ENCODE measurements around the gene MCUR1. TPM values are rescaled to one million over a fixed set of nuclear protein-coding genes. Genes with fewer than 3 reads are reported as not detected.
"Not testable (repeated sequence)": the region's sequence is repeated elsewhere in the genome, so short reads cannot be mapped to it uniquely, and the experiment has no call there.

MCUR1 gene, protein sequence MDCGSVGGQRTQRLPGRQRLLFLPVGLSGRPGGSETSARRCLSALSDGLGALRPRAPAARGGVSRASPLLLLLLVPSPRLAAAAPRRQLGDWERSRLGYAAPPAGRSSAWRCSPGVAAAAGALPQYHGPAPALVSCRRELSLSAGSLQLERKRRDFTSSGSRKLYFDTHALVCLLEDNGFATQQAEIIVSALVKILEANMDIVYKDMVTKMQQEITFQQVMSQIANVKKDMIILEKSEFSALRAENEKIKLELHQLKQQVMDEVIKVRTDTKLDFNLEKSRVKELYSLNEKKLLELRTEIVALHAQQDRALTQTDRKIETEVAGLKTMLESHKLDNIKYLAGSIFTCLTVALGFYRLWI
- total RNA-seq: 10 to 100 TPM; 43.2 to 47.1 (median 44.2) TPM

- peak; percentile 73 for DNase-seq
- ATAC-seq: peak; percentile 89 to 91
- Mint-ChIP-seq H3K4me3 (peak within 1 kb of the TSS; percentile 89), H3K9me3 (no peaks in the 10 kb centered on the region), H3K4me1 (ENCODE audit: low read depth) (peaks cover 25% of the 10 kb centered on the region), H3K27me3 (ENCODE audit: low read depth) (no peaks in the 10 kb centered on the region), H3K36me3 (ENCODE audit: insufficient read depth) (peaks cover 2% of the 10 kb centered on the region)
Measured at GRCh38 chr6:13814176-13814937, at the start of gene MCUR1. Gene MCUR1, minus strand, starts transcription at chr6:13814557. Its CDS starts 128 bp downstream, at chr6:13814429.

DNA sequence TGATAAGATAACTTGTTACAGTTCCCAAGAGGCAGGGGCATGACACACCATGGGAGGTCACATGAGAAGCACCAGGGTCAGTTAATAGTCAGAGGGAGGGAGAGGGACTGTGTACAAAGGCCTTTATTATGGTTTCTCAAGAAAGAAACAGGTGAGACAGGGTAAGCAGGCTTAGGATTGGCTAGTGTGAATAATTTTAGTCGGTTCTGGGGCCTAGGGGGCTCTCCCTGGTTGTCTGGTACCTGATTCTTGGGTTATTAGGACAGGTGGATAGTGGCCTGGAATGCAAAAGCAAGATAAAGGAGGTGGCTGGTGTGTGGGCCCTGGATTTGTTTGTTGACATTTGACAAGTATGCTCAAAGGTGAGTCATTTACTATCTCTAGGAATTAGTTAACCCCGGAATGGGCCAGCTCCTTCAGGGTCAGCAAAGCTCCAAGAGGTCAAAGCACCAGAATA is 49.4 kb upstream of the MCUR1 start:
- no peaks in the 10 kb centered on the region for H3K36me3 Mint-ChIP-seq (ENCODE audit: insufficient read depth)
- H3K27me3 Mint-ChIP-seq (ENCODE audit: low read depth): peaks cover 53% of the 10 kb centered on the region
- H3K4me1 Mint-ChIP-seq (ENCODE audit: low read depth): no peaks in the 10 kb centered on the region
- DNase-seq: no peak
- ATAC-seq: no peak
- H3K9me3 Mint-ChIP-seq: no peaks in the 10 kb centered on the region
- no peak overlapping the region for H3K4me3 Mint-ChIP-seq

DNA sequence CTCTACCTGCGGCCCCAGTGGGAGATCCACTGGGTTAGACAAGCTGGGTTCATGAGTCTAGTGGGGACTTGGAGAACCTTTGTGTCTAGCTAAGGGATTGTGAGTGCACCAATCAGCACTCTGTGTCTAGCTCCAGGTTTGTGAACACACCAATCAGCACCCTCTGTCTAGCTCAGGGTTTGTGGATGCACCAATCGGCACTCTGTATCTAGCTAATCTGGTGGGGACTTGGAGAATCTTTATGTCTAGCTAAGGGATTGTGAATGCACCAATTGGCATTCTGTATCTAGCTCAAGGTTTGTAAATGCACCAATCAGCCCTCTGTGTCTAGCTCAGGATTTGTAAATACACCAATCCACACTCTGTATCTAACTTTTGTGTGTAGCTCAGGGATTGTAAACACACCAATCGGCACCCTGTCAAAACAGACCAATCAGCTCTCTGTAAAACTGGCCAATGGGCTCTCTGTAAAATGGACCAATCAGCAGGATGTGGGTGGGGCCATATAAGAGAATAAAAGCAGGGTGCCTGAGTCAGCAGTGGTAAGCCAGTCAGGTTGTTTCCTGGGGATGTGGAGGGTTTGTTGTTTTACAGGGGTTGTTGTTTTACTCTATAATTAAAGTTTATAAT is 46.3 kb upstream of the MCUR1 start:
- not testable (repeated sequence) for H3K4me3 Mint-ChIP-seq

GRCh38 chr6:13859871-13860555 is 45.7 kb upstream of the MCUR1 start:
- Mint-ChIP-seq H3K36me3 (ENCODE audit: insufficient read depth) (no peaks in the 10 kb centered on the region), H3K4me1 (ENCODE audit: low read depth) (no peaks in the 10 kb centered on the region), H3K4me3 (no peak overlapping the region), H3K9me3 (no peaks in the 10 kb centered on the region), H3K27me3 (ENCODE audit: low read depth) (peaks cover 39% of the 10 kb centered on the region)
- ATAC-seq (peak; percentile 18 to 28), DNase-seq (no peak)

More for the DNA sequence above, 46.3 kb upstream of the MCUR1 start:
- not testable (repeated sequence) for ATAC-seq; H3K9me3 Mint-ChIP-seq; H3K36me3 Mint-ChIP-seq (ENCODE audit: insufficient read depth); DNase-seq; H3K4me1 Mint-ChIP-seq (ENCODE audit: low read depth)
- H3K27me3 Mint-ChIP-seq (ENCODE audit: low read depth): peaks cover 39% of the 10 kb centered on the region

GRCh38 chr6:13854716-13855250 is 40.4 kb upstream of the MCUR1 start:
- Mint-ChIP-seq H3K36me3 (ENCODE audit: insufficient read depth) (no peaks in the 10 kb centered on the region), H3K27me3 (ENCODE audit: low read depth) (peaks cover 15% of the 10 kb centered on the region), H3K4me1 (ENCODE audit: low read depth) (no peaks in the 10 kb centered on the region), H3K4me3 (no peak overlapping the region), H3K9me3 (no peaks in the 10 kb centered on the region)
- DNase-seq: no peak
- no peak for ATAC-seq

DNA sequence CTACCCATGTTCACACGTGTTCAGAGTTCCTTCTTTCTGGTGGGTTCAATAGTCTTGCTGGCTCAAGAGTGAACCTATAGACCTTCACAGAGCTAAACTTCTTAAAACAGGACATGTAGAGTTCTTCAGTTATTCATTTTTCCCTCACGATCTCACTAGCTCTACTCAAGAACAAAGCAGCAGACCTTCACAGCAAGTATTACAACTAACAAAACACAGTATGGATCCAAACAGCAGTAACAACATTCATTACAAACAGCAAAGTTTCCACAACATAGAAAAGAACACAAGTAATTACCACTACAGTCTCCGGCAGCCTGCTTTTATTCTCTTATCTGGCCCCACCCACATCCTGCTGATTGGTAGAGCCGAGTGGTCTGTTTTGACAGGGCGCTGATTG is 39.5 kb upstream of the MCUR1 start:
- DNase-seq (no peak), ATAC-seq (no peak)
- Mint-ChIP-seq H3K36me3 (ENCODE audit: insufficient read depth) (no peaks in the 10 kb centered on the region), H3K4me1 (ENCODE audit: low read depth) (no peaks in the 10 kb centered on the region), H3K4me3 (no peak overlapping the region), H3K9me3 (no peaks in the 10 kb centered on the region), H3K27me3 (ENCODE audit: low read depth) (peaks cover 12% of the 10 kb centered on the region)

- ATAC-seq (no peak), DNase-seq (no peak)
- Mint-ChIP-seq H3K9me3 (no peaks in the 10 kb centered on the region), H3K36me3 (ENCODE audit: insufficient read depth) (no peaks in the 10 kb centered on the region), H3K4me3 (no peak overlapping the region), H3K4me1 (ENCODE audit: low read depth) (no peaks in the 10 kb centered on the region), H3K27me3 (ENCODE audit: low read depth) (peaks cover 23% of the 10 kb centered on the region)
Measured at GRCh38 chr6:13851803-13852202, 37.4 kb upstream of the MCUR1 start.

GRCh38 chr6:13851330-13851729 is 37.0 kb upstream of the MCUR1 start:
- Mint-ChIP-seq H3K9me3 (no peaks in the 10 kb centered on the region), H3K27me3 (ENCODE audit: low read depth) (peaks cover 24% of the 10 kb centered on the region), H3K36me3 (ENCODE audit: insufficient read depth) (no peaks in the 10 kb centered on the region), H3K4me1 (ENCODE audit: low read depth) (no peaks in the 10 kb centered on the region), H3K4me3 (no peak overlapping the region)
- DNase-seq: no peak
- ATAC-seq: no peak

DNA sequence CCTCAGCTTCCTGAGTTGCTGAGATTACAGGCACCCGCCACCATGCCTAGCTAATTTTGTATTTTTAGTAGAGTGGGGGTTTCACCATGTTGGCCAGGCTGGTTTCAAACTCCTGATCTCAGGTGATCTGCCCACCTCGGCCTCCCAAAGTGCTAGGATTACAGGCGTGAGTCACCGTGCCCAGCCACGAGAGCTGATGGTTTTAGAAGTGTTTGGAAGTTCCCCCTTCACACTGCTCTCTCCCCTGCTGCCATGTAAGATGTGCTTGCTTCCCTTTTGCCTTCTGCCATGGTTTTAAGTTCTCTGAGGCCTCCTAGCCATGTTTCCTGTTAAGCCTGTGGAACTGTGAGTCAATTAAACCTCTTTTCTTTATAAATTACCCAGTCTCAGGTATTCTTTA is 36.3 kb upstream of the MCUR1 start:
- not testable (repeated sequence) for H3K4me1 Mint-ChIP-seq (ENCODE audit: low read depth); H3K36me3 Mint-ChIP-seq (ENCODE audit: insufficient read depth); H3K4me3 Mint-ChIP-seq; H3K9me3 Mint-ChIP-seq; DNase-seq; ATAC-seq
- H3K27me3 Mint-ChIP-seq (ENCODE audit: low read depth): peaks cover 24% of the 10 kb centered on the region

- no peaks in the 10 kb centered on the region for H3K4me1 Mint-ChIP-seq (ENCODE audit: low read depth)
- no peaks in the 10 kb centered on the region for H3K9me3 Mint-ChIP-seq
- ATAC-seq: no peak
- DNase-seq: no peak
- no peak overlapping the region for H3K4me3 Mint-ChIP-seq
- peaks cover 19% of the 10 kb centered on the region for H3K27me3 Mint-ChIP-seq (ENCODE audit: low read depth)
- no peaks in the 10 kb centered on the region for H3K36me3 Mint-ChIP-seq (ENCODE audit: insufficient read depth)
Measured at GRCh38 chr6:13848522-13849150, 34.3 kb upstream of the MCUR1 start.

DNA sequence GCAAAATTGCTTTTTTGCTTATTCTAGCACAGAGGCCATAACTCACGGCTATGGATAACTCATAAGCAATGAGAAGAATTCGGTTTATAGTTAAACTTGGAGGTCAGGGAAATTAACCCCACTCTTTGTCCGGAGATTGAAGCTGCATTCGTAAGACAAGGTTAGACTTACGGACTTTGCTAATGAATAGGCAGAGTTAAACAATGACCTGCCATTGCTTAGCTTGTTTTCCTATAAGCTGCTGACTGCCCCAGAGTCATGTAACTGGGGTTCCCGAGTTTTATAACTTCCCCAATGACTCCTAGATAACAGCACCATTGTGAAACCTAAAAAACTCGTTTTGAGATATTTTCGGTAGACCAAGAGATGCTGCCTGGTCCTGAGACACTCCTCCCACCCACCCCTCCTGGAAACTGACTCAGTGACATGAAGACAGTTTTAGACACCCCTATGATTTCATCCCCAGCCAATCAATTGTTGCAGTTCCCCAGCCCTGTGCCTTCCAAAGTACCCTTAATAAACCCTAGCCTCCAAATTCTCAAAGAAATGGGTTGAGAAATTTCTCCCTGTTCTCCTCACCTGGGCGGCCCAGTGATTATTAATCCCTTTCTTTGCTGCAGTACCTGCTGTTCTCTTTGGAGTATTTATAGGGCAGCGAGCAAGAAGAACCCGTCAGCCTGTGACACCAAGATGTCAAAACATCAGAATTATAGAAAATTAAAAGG is 33.1 kb upstream of the MCUR1 start:
- Mint-ChIP-seq H3K4me3 (no peak overlapping the region), H3K27me3 (ENCODE audit: low read depth) (peaks cover 15% of the 10 kb centered on the region), H3K4me1 (ENCODE audit: low read depth) (no peaks in the 10 kb centered on the region), H3K36me3 (ENCODE audit: insufficient read depth) (no peaks in the 10 kb centered on the region), H3K9me3 (no peaks in the 10 kb centered on the region)
- ATAC-seq (no peak), DNase-seq (no peak)

DNA sequence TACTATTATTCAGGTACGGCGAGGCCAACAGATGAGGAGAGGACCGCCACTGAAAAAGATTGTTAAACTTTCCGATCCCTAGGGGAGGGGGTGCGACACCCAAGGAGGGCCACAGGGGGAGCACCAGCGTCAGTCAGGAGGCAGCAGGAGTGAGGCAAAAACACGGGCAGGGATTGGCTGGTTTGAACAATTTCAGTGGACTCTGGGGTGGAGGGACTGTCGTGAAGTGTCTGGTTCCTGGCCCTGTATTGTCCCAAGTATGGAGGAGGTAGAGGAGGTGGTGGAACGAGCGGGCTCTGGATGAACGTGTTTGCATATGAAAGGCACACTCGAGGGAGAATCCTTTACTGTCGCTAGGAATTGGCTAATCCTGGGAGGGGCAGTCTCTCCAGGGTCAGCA is 32.5 kb upstream of the MCUR1 start:
- no peaks in the 10 kb centered on the region for H3K36me3 Mint-ChIP-seq (ENCODE audit: insufficient read depth)

GRCh38 chr6:13841936-13842335 is 27.6 kb upstream of the MCUR1 start:
- DNase-seq: no peak
- no peaks in the 10 kb centered on the region for H3K9me3 Mint-ChIP-seq
- H3K4me3 Mint-ChIP-seq: no peak overlapping the region
- H3K4me1 Mint-ChIP-seq (ENCODE audit: low read depth): no peaks in the 10 kb centered on the region
- H3K36me3 Mint-ChIP-seq (ENCODE audit: insufficient read depth): no peaks in the 10 kb centered on the region
- peaks cover 3% of the 10 kb centered on the region for H3K27me3 Mint-ChIP-seq (ENCODE audit: low read depth)
- ATAC-seq: no peak

More for the DNA sequence above, 32.5 kb upstream of the MCUR1 start:
- Mint-ChIP-seq H3K27me3 (ENCODE audit: low read depth) (peaks cover 15% of the 10 kb centered on the region), H3K4me3 (no peak overlapping the region), H3K9me3 (no peaks in the 10 kb centered on the region), H3K4me1 (ENCODE audit: low read depth) (no peaks in the 10 kb centered on the region)
- DNase-seq (no peak), ATAC-seq (no peak)
